Mucosa of rectum (tissue), 2 donors: Measurements from ENCODE around the gene TMEM98.
"Not testable (repeated sequence)": the region's sequence is repeated elsewhere in the genome, so short reads cannot be mapped to it uniquely, and the experiment has no call there.

Experiments
- H3K27ac ChIP-seq, 2 donors: one replicate each; pipeline ENCODE4 v1.7.0; 2013; ENCODE audit warnings: inconsistent platforms in 2 of 2, low read depth in 2 of 2, low read length in 2 of 2
- H3K27me3 ChIP-seq, 2 donors: one replicate each; pipeline ENCODE4 v1.7.0; 2013; ENCODE audit warnings: low read length in 2 of 2; ENCODE audit not compliant: control insufficient read depth in 2 of 2, insufficient read depth in 2 of 2
- H3K36me3 ChIP-seq, 2 donors: one replicate each; pipeline ENCODE4 v1.7.0; 2013; ENCODE audit warnings: low read length in 2 of 2; ENCODE audit not compliant: control insufficient read depth in 2 of 2, insufficient read depth in 2 of 2
- H3K4me1 ChIP-seq, 2 donors: one replicate each; pipeline ENCODE4 v1.7.0; 2013; ENCODE audit warnings: low read length in 2 of 2, mild to moderate bottlenecking in 1 of 2; ENCODE audit not compliant: control insufficient read depth in 2 of 2, insufficient read depth in 2 of 2
- H3K4me3 ChIP-seq, 2 donors: one replicate each; pipeline ENCODE4 v1.7.0; 2013; ENCODE audit warnings: low read length in 2 of 2
- H3K9ac ChIP-seq, 2 donors: one replicate each; pipeline ENCODE4 v1.7.0; 2013; ENCODE audit warnings: low read length in 2 of 2, low read depth in 1 of 2, mild to moderate bottlenecking in 1 of 2
- H3K9me3 ChIP-seq, 2 donors: one replicate each; pipeline ENCODE4 v1.7.0; 2013; ENCODE audit warnings: low read length in 2 of 2; ENCODE audit not compliant: control insufficient read depth in 2 of 2
- donor health status: healthy.
- donor health status: Normal muscosa, but diverticular disease.

TMEM98 gene

DNA sequence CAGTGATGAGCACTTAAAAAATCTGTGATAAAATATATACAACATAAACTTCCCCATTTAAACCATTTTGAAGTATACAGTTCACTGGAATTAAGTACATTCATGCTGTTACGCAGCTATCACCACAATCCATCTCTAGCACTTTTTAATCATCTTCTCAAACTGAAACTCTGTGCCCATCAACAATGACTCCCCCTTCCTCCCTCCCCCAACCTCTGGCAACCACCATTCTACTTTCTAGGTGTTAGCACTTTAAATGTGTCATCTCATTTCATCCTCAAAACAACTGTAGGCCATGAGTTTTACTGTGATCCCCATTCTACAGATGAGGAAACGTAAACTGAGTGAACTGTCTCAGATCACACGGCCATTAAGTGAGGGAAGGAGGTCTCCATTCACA lies 13.8 kb upstream of the TMEM98 start:
- H3K27ac ChIP-seq: no peak overlapping the region
- no peak overlapping the region for H3K4me3 ChIP-seq
- H3K9ac ChIP-seq: no peak overlapping the region
- H3K4me1 ChIP-seq: peaks cover 26 to 39% of the 10 kb centered on the region in 2 donors
- H3K27me3 ChIP-seq: no peaks in the 10 kb centered on the region
- no peaks in the 10 kb centered on the region for H3K9me3 ChIP-seq
- no peaks in the 10 kb centered on the region for H3K36me3 ChIP-seq

GRCh38 chr17:32915245-32915644 lies 12.7 kb upstream of the TMEM98 start:
- H3K4me3 ChIP-seq: no peak overlapping the region

GRCh38 chr17:32916134-32916533 lies 11.8 kb upstream of the TMEM98 start:
- no peak overlapping the region for H3K4me3 ChIP-seq
- H3K9me3 ChIP-seq: no peaks in the 10 kb centered on the region
- H3K36me3 ChIP-seq: no peaks in the 10 kb centered on the region
- H3K4me1 ChIP-seq: peaks cover 16 to 24% of the 10 kb centered on the region in 2 donors
- H3K9ac ChIP-seq: no peak overlapping the region
- H3K27ac ChIP-seq: no peak overlapping the region
- H3K27me3 ChIP-seq: no peaks in the 10 kb centered on the region

More at GRCh38 chr17:32915245-32915644, 12.7 kb upstream of the TMEM98 start:
- no peaks in the 10 kb centered on the region for H3K27me3 ChIP-seq
- no peaks in the 10 kb centered on the region for H3K9me3 ChIP-seq
- no peaks in the 10 kb centered on the region for H3K36me3 ChIP-seq
- no peak overlapping the region for H3K27ac ChIP-seq
- peaks cover 21 to 32% of the 10 kb centered on the region in 2 donors for H3K4me1 ChIP-seq
- no peak overlapping the region for H3K9ac ChIP-seq

DNA sequence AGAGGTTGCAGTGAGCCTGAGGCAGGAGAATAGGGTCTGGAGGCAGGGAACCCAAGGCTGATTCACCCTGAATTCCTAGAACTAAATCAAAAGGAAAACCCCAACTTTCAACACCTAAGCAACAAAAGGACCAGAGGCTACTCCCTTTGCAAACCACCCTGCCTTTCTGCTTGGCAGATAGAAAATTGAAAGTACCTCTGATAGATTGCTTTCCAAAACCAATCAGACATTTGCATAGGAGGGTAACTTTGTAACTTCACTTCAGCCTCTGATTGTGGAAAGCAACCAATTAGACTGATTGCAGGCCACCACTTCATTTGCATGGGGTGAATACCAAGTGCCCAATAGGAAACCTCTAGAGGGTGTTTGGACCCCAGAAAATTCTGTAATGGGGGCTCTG lies 10.9 kb upstream of the TMEM98 start:
- H3K4me1 ChIP-seq: peaks cover 10 to 15% of the 10 kb centered on the region in 2 donors
- H3K9ac ChIP-seq: no peak overlapping the region
- H3K4me3 ChIP-seq: no peak overlapping the region
- no peaks in the 10 kb centered on the region for H3K36me3 ChIP-seq
- H3K27me3 ChIP-seq: no peaks in the 10 kb centered on the region
- H3K27ac ChIP-seq: no peak overlapping the region
- H3K9me3 ChIP-seq: no peaks in the 10 kb centered on the region

- no peaks in the 10 kb centered on the region for H3K27me3 ChIP-seq
- H3K9me3 ChIP-seq: no peaks in the 10 kb centered on the region
- no peaks in the 10 kb centered on the region for H3K36me3 ChIP-seq
- H3K27ac ChIP-seq: no peak overlapping the region
- H3K9ac ChIP-seq: no peak overlapping the region
- H3K4me1 ChIP-seq: peaks cover 6 to 10% of the 10 kb centered on the region in 2 donors
- no peak overlapping the region for H3K4me3 ChIP-seq
These were observed 10.1 kb upstream of the TMEM98 start for GRCh38 chr17:32917842-32918241.

- H3K4me1 ChIP-seq, H3K4me3 ChIP-seq, H3K27ac ChIP-seq: not testable (repeated sequence)
These were observed 8.1 kb upstream of the TMEM98 start for GRCh38 chr17:32919876-32920275.

DNA sequence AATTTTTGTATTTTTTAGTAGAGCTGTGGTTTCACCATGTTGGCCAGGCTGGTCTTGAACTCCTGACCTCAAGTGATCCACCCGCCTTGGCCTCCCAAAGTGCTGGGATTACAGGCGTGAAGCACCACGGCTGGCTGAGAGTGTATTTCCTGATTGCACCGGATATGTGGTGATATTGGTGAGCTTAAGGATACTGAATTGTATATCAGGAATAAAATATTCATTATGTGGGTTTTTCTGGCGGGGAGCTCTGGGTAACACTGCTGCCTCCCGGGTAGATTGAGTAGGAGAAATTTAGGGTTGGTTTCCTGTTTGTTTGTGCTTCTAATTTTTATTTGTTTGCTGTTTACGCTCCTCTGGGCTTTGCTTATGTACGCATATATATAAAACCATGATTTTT lies 7.7 kb upstream of the TMEM98 start:
- no peaks in the 10 kb centered on the region for H3K9me3 ChIP-seq
- H3K4me3 ChIP-seq: no peak overlapping the region
- H3K27ac ChIP-seq: no peak overlapping the region
- H3K9ac ChIP-seq: no peak overlapping the region
- H3K4me1 ChIP-seq: peaks cover 0 to 2% of the 10 kb centered on the region in 2 donors
- H3K27me3 ChIP-seq: no peaks in the 10 kb centered on the region
- no peaks in the 10 kb centered on the region for H3K36me3 ChIP-seq

More at GRCh38 chr17:32919876-32920275, 8.1 kb upstream of the TMEM98 start:
- H3K27me3 ChIP-seq, H3K9me3 ChIP-seq, H3K36me3 ChIP-seq, H3K9ac ChIP-seq: not testable (repeated sequence)

DNA sequence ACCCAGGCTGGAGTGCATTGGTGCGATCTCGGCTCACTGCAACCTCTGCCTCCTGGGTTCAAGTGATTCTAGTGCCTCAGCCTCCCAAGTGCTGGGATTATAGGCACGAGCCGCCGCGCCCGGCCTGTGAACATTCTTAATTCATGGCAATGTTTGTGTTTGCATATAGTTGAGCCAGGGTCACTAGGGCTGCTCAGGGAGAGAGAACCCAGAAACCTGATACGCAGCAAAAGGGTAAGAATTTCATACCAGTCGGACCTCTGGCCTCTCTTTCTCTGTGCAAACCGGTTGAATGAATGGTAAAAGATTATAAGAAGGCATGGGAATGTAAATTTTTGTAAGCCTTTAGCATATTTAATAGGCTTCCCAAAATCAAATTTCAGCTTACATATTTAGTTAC lies 6.9 kb upstream of the TMEM98 start:
- Histone ChIP-seq H3K36me3 (no peaks in the 10 kb centered on the region), H3K9ac (no peak overlapping the region), H3K4me3 (no peak overlapping the region)

DNA sequence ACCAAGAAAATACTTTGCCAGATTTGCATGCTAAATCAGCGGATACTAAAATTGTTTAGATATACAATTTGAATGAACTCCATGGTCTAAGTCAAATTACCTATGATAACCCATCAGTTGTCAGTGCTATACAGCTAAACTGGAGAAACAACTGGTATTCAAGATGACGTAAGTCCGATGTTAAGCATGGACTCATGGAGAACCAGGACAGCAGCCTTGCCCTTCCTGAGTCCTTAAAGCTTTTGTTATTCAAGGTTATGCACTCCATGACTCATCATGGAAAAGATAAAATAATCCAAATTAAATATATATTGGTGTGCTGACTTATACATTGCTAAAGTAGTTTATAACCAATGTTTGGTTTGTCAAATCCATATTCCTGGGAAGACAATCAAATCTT lies 4.0 kb upstream of the TMEM98 start:
- peaks cover 6 to 12% of the 10 kb centered on the region in 2 donors for H3K4me1 ChIP-seq
- H3K27ac ChIP-seq, H3K27me3 ChIP-seq, H3K9me3 ChIP-seq, H3K4me3 ChIP-seq, H3K36me3 ChIP-seq, H3K9ac ChIP-seq: not testable (repeated sequence)

More for the DNA sequence above, 6.9 kb upstream of the TMEM98 start:
- Histone ChIP-seq H3K9me3 (no peaks in the 10 kb centered on the region), H3K27me3 (no peaks in the 10 kb centered on the region), H3K4me1 (no peaks in the 10 kb centered on the region), H3K27ac (no peak overlapping the region)

GRCh38 chr17:32926183-32926582 lies 1.8 kb upstream of the TMEM98 start:
- no peak overlapping the region for H3K4me3 ChIP-seq
- no peaks in the 10 kb centered on the region for H3K9me3 ChIP-seq
- no peak overlapping the region for H3K9ac ChIP-seq
- H3K27me3 ChIP-seq: peaks cover 0 to 5% of the 10 kb centered on the region in 2 donors
- no peak overlapping the region for H3K27ac ChIP-seq
- peaks cover 6 to 20% of the 10 kb centered on the region in 2 donors for H3K4me1 ChIP-seq
- H3K36me3 ChIP-seq: peaks cover 0 to under 1% of the 10 kb centered on the region in 2 donors

GRCh38 chr17:32926789-32927188 lies 1.2 kb upstream of the TMEM98 start:
- H3K36me3 ChIP-seq, H3K9me3 ChIP-seq, H3K27ac ChIP-seq, H3K27me3 ChIP-seq: not testable (repeated sequence)
- Histone ChIP-seq H3K4me1 (peaks cover 6 to 20% of the 10 kb centered on the region in 2 donors), H3K9ac (peak overlapping the region in 1 of 2 donors; percentile 83), H3K4me3 (peak overlapping the region in 1 of 2 donors; percentile 72)
